Right forelimb (tissue), 1 donor: ENCODE measurements around the gene ARID3B.

Experiments
- DNase-seq: peaks from one replicate; pipeline ENCODE4 v3.0.0-alpha.2; 2018

Gene ARID3B

DNA sequence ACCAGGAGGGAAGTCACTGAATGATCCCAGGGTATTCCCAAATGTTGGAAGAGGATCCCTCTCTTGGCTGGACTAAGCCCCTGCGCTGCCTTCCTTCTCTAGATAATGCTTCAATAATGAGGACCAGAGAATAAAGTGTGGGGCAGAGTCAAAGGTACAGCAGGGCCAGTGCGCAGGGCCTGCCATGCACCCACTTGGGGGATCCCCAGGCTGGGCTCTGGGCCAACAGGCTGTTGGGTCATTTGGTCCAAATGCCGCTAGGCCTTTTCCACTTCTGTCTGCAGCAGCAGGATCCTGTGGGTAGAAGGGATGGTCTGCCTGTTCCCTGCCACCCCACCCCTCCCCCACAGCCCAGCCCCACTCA is 68.9 kb downstream of the ARID3B start:
- no peak for DNase-seq

GRCh38 chr15:74610302-74610951 is 69.4 kb downstream of the ARID3B start:
- DNase-seq = peak; percentile 61

- no peak for DNase-seq
Observed at GRCh38 chr15:74611341-74611740, 70.3 kb downstream of the ARID3B start.

DNA sequence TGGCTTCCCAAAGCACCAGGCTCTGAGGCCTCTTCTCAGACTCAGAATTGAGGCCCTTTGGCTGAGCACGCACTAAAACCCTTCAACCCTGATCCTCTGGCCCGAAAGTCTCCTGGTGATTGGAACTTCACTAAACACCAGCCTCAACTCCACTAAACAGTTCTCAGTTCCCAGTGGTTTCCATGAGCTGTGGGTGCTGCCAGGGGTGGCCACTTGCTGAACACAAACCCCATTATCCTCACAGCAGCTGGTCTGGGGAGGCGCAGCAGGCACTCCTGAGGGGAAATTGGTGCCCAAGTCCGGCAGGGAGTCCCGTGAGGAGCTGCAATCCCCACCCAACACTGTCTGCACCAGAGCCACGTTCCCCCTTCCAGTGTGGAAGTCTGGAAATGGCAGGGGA is 70.8 kb downstream of the ARID3B start:
- no peak for DNase-seq

- DNase-seq = no peak
Observed at GRCh38 chr15:74612677-74613076, 71.7 kb downstream of the ARID3B start.

DNA sequence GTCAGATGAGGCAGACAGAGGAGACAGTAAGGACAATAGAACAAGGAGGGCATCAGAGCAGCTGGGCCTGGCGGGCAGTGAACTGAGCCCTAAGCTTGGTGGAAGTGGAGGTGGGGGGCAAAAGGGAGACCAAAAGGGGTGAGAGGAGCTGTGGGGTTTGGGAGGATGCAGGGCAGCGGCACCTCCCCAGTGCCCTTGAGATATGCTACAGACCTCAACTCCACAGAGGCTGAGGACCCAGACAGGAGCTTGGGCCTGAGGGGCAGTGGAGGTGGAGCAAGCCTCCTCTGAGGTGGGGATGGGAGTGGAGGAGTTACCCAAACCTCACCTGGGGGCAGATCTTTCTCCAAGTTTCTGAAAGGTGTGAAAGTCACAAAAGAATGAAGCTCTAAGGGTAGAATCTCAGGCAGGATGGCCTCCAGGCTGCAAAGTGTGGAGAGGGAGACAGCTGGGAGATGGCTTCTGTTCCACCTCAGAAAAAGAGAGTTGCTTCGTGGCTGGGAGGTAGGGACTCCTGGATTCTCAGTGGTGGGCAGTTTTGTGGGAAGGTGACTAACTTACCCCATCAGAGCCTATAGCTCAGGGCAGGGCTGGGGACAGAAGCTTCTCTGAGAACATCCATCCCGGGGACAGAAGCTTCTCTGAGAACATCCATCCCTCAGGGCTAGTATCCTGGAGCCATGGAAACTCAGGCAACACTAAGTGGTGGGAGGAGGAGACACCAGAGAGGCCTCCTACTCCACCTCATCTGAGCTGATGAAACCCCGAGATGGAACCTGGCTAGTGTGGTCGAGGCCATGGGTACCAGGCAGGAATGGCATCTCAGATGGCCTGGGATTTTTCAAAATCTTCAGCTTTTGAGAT is 72.3 kb downstream of the ARID3B start:
- DNase-seq = no peak

DNA sequence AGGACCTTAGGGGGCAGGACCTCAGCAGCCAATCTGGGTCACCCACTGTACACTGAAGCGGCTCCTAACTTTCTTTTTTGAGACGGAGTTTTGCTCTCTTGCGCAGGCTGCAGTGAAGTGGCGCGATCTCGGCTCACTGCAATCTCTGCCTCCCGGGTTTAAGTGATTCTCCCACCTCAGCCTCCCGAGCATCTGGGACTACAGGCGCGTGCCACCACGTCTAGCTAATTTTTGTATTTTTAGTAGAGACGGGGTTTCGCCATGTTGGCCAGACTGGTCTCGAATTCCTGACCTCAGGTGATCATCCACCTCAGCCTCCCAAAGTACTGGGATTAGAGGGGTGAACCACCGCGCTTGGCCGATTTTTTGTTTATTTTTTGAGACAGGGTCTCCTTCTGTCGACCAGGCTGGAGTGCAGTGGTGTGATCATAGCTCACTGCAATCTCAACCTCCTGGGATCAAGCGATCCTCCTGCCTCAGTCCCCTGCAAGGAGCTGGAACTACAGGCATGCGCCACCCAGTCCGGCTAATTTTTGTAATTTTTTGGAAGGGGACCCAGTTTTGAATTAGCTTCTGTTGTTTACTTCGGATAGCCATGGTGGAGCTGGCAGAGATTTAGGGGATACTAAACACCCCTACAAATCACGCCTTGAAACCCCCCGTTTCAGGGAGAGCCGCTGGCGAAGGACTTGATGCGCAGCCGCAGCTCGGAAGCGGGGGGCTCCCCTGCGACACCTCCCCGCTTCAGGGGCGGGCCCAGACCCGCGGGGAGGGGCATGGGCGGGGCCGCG is 73.1 kb downstream of the ARID3B start:
- DNase-seq = no peak

DNA sequence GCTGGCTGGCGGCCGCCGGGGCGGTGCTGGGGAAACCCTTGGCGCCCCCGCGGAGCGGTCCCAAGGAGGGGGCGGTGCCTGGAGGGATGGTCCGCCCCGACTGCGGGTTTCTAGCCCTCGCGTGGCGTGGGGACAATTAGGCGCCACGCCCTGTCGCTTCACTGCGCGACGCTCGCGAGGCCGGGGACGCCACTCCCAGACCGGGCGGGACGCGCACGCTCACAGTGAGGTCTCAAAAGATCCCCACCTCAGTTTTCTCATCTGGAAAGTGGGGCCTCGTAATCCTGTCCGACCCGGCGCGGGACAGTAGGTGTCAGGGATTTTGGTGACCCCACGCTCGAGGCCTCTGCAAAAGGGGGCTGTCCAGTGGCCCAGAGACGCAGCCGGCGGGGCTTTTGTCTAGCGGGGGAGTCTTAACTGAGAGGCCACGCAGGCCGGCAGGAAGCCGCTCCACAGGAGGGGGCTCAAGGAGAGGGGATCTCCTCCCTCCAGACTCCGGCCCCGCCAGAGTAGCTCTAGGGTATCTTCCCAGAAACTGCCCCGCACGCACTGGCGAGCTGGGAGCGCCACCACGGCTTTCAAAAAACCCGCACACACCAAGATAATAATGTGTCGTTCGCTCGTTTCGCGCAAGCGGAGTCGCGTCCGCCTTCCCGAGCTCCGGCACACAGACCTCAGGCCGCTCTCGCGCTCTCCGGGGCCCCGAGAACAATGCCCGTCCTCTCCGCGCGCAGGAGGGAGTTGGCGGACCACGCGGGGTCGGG is 73.9 kb downstream of the ARID3B start:
- DNase-seq = peak; percentile 92

DNA sequence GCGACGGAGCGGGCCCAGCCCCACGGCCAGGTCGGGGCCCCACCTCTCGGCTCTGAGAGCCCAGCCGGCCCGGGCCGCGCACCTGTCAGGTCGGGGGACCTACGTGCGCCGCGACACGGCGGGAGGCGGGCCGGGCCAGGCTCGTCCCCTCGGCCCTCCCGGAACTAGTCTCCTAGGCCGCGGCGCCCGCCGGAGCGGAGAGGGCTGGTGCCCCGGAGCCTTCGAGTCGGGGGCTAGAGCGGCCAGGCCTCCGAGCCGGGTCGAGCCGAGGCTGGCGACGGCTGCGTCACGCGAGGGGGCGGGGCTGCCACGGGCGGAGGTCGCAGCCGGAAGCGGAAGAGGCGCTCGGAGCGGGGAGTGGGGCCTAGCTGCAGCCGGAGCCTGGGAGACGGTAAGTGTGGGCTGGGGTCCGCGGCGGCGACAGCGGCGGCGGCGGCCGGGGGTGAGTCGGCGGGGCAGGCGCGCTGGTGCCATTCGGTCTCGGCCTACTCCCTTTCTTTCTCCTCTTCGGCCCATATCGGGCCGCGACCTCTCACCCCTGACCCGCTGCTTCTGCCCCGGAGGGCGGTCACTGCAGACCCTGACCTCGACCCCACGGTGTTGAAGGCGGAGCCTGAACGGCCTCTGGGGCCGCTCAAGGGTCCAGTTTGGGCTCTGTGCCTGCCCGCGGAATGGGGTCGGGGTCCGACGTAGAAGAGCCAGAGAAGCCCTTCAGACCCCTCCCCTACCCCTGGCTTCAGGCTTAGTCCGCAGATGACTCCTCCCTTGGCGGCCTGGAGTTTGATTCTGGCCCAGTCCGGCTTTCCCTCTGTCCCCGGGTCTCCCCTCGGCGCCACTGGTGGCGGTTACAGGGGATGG is 74.7 kb downstream of the ARID3B start, which contains the start of gene CLK3:
Gene CLK3 (plus strand): TSS at position 329 of the 858 bp plus-strand sequence. CDS start 3,361 bp downstream, outside the sequence.
- DNase-seq = peak; percentile 97

GRCh38 chr15:74616366-74616939 is 75.4 kb downstream of the ARID3B start:
- DNase-seq = peak; percentile 69

DNA sequence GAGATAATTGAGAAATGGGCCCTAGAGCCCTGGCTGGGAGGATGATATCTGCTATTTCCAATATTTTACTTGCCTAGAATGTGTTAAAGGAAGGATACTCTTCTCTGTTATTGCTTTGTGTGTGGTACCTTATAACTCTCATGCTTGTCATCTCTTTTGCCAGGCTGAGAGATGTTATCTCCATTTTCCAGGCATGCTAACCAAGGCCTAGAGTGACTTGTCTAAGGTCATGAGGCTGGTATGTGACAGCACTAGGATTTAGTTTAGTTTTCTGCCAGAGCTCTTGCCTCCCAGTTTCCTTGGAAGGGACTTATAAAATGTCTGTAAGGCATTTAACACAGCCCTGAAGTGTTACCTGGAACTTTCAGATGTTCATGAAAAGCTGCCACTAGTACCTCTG is 76.0 kb downstream of the ARID3B start:
- no peak for DNase-seq

GRCh38 chr15:74618841-74619596 is 78.0 kb downstream of the ARID3B start:
- DNase-seq = no peak

DNA sequence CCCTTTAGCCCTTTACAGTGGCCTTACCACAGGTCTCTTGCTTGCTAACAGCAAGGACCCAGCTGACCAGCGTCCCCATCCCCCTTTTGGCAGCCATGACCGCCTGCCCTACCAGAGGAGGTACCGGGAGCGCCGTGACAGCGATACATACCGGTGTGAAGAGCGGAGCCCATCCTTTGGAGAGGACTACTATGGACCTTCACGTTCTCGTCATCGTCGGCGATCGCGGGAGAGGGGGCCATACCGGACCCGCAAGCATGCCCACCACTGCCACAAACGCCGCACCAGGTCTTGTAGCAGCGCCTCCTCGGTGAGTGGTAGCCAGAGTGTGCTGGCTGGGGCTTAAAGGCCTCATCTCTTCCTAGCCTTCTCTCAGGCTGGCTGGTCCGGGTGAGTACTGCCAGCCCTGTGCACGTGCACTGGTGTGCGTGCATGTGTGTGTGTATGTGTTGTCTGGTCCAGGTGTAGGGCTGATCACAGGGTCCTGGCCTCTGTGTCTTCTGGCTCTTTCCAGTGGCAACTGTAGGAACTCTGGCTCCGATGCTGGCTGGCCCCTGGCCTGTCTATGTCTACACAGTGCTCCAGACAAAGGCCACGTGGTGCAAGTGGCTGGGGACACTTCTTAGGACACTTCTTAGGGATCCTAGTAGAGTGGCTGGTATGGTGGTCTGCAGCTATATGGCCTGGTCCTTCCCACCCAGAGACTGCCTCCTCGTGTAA is 79.1 kb downstream of the ARID3B start:
- no peak for DNase-seq

- no peak for DNase-seq
Observed at GRCh38 chr15:74620636-74621545, 79.9 kb downstream of the ARID3B start.

GRCh38 chr15:74621546-74621920 is 80.5 kb downstream of the ARID3B start:
- no peak for DNase-seq

DNA sequence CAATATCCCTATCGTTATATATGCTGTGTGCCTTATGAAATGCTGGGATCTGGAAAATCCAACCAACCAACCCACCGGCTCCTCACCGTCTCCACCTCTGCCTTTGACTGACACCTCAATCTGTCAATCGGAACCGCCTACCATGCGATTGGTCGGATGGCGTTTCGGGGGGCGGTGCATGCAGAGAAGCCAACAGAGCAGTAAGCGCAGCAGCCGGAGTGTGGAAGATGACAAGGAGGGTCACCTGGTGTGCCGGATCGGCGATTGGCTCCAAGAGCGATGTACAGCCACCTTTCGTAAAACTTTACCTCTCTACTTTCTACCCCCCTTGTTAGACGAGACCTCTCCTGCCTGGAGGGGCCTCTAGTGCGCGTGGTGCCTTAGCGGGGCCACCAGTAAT is 80.9 kb downstream of the ARID3B start:
- DNase-seq = no peak

DNA sequence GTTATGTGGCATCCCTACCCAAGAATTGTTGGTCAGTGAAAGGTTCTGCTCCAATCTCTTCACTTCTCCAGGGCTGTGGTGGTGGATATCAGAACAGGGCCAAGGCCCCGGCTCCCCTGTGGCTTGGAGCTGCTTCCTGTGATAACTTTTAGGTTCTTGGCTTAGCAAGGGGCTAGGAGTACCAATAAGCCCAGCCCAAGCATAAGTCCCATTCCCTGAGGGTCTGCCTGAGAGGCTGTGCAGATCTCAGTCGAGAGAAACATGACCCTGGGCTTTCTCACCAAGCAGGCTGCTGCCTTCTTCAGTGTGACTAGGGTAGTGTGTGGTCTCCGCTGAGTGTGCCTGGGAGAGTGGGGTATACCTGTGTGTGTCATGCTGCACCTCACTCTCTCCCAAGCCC is 81.7 kb downstream of the ARID3B start:
- DNase-seq = no peak

GRCh38 chr15:74624020-74624602 is 83.1 kb downstream of the ARID3B start:
- DNase-seq = no peak
